Trophoblast cell (in vitro differentiated cells and primary cell): ENCODE results near the gene RIN2.

Experiments
- DNase-seq, 2 donors: peaks; one replicate each; pipeline ENCODE4 v3.0.0-alpha.2; 2016
- H2AFZ ChIP-seq: 2 replicates; pipeline ENCODE4 v1.6.1; 2013; ENCODE audit warnings: low read length, moderate library complexity, mild to moderate bottlenecking; ENCODE audit not compliant: insufficient read depth, poor library complexity
- H2AK5ac ChIP-seq: 2 replicates; pipeline ENCODE4 v1.6.1; 2013; ENCODE audit warnings: mild to moderate bottlenecking, low read length
- H2BK120ac ChIP-seq: 2 replicates; pipeline ENCODE4 v1.6.1; 2013; ENCODE audit warnings: low read length, mild to moderate bottlenecking, moderate library complexity; ENCODE audit not compliant: insufficient read depth, poor library complexity
- H2BK12ac ChIP-seq: 2 replicates; pipeline ENCODE4 v1.6.1; 2013; ENCODE audit warnings: mild to moderate bottlenecking, low read length, moderate library complexity
- H2BK5ac ChIP-seq: 2 replicates; pipeline ENCODE4 v1.6.1; 2013; ENCODE audit warnings: low read length, low read depth, moderate library complexity, mild to moderate bottlenecking; ENCODE audit not compliant: poor library complexity
- H3K14ac ChIP-seq: 2 replicates; pipeline ENCODE4 v1.6.1; 2013; ENCODE audit warnings: mild to moderate bottlenecking, low read length
- H3K18ac ChIP-seq: 2 replicates; pipeline ENCODE4 v1.6.1; 2013; ENCODE audit warnings: mild to moderate bottlenecking, low read length
- H3K23ac ChIP-seq: 2 replicates; pipeline ENCODE4 v1.6.1; 2013; ENCODE audit warnings: low read length
- H3K27ac ChIP-seq: 2 replicates; pipeline ENCODE4 v1.5.1; 2013; ENCODE audit warnings: low read depth, mild to moderate bottlenecking, inconsistent platforms, low read length, moderate library complexity
- H3K27me3 ChIP-seq: 2 replicates; pipeline ENCODE4 v1.6.1; 2013; ENCODE audit warnings: inconsistent platforms, mild to moderate bottlenecking, low read length, moderate library complexity; ENCODE audit not compliant: insufficient read depth
- H3K36me3 ChIP-seq, 2 experiments: 1 replicate in 1 of 2; 2 replicates in 1 of 2; pipeline ENCODE4 v1.6.1; 2013; ENCODE audit warnings: low read length in 2 of 2, mild to moderate bottlenecking in 2 of 2, moderate library complexity in 1 of 2; ENCODE audit not compliant: insufficient read depth in 2 of 2, control insufficient read depth in 1 of 2
- H3K4ac ChIP-seq: 2 replicates; pipeline ENCODE4 v1.6.1; 2013; ENCODE audit warnings: low read depth, mild to moderate bottlenecking, low read length, moderate library complexity
- H3K4me1 ChIP-seq, 2 experiments: 1 replicate in 1 of 2; 2 replicates in 1 of 2; pipeline ENCODE4 v1.6.1; 2013; ENCODE audit warnings: low read length in 2 of 2, mild to moderate bottlenecking in 2 of 2, moderate library complexity in 1 of 2; ENCODE audit not compliant: insufficient read depth in 2 of 2, control insufficient read depth in 1 of 2
- H3K4me2 ChIP-seq: 2 replicates; pipeline ENCODE4 v1.6.1; 2013; ENCODE audit warnings: inconsistent platforms, mild to moderate bottlenecking, low read length, moderate library complexity
- H3K4me3 ChIP-seq: 2 replicates; pipeline ENCODE4 v1.5.1; 2013; ENCODE audit warnings: mild to moderate bottlenecking, low read depth, low read length, inconsistent platforms
- H3K79me1 ChIP-seq: one replicate; pipeline ENCODE4 v1.6.1; 2013; ENCODE audit warnings: low read length
- H3K79me2 ChIP-seq: 2 replicates; pipeline ENCODE4 v1.6.1; 2013; ENCODE audit warnings: low read length, mild to moderate bottlenecking; ENCODE audit not compliant: control insufficient read depth, insufficient read depth, poor library complexity
- H3K9ac ChIP-seq: 2 replicates; pipeline ENCODE4 v1.6.1; 2013; ENCODE audit warnings: mild to moderate bottlenecking, low read length
- H3K9me3 ChIP-seq: 2 replicates; pipeline ENCODE4 v1.6.1; 2013; ENCODE audit warnings: low read depth, mild to moderate bottlenecking, control low read depth, inconsistent platforms, low read length; ENCODE audit not compliant: insufficient read depth
- H4K12ac ChIP-seq: 2 replicates; pipeline ENCODE4 v1.6.1; 2013; ENCODE audit warnings: low read depth, mild to moderate bottlenecking, low read length, moderate library complexity
- H4K8ac ChIP-seq: 2 replicates; pipeline ENCODE4 v1.6.1; 2013; ENCODE audit warnings: low read depth, mild to moderate bottlenecking, low read length, moderate library complexity
- H4K91ac ChIP-seq: one replicate; pipeline ENCODE4 v1.6.1; 2013; ENCODE audit warnings: low read depth, mild to moderate bottlenecking, low read length, moderate library complexity
- WGBS: extraction: QIAGEN DNeasy Blood & Tissue Kit; methylation state at CpG from one replicate; pipeline ENCODE4 v1.1.7; 2013; ENCODE audit warnings: missing lambda C conversion rate; ENCODE audit not compliant: insufficient read length, insufficient coverage; ENCODE audit errors: extremely low coverage; 5-methylcytosine and 5-hydroxymethylcytosine counted together

RIN2 gene

DNA sequence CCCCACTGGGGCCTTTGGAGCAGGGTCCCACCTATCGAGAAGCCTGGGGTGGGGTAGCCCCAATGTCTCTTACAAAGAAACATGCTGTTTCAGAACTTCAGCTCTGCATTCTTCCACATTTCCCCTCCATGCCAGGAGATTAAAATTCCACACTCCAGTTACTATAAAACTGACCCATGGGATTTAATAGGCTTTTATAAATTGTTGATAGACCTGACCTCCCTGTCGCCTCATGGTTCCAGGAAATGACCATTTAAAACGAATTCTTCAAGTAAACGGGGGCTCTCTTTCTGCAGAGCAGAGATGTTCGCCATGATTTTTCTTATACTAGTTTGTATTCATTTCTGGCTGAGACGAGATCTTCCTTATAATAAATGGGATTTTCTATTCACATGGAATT, 19.3 kb downstream of the RIN2 start:
- WGBS: no CpG with 5 or more reads among the region's 6 CpGs
- H3K9me3 ChIP-seq: no peaks in the 10 kb centered on the region

GRCh38 chr20:19777981-19778380, 19.9 kb downstream of the RIN2 start:
- no peaks in the 10 kb centered on the region for H3K9me3 ChIP-seq
- no peak overlapping the region for H3K9ac ChIP-seq
- no peak overlapping the region for H3K27ac ChIP-seq
- no peak overlapping the region for H3K4me2 ChIP-seq
- H4K91ac ChIP-seq: no peak overlapping the region
- H3K36me3 ChIP-seq: no peaks in the 10 kb centered on the region
- H4K12ac ChIP-seq: no peak overlapping the region
- no peak overlapping the region for H2BK5ac ChIP-seq
- H2AK5ac ChIP-seq: no peak overlapping the region
- no peak overlapping the region for H2BK12ac ChIP-seq
- no peak overlapping the region for H3K23ac ChIP-seq
- H3K18ac ChIP-seq: no peak overlapping the region
- H2BK120ac ChIP-seq: no peak overlapping the region
- no CpG with 5 or more reads among the region's 3 CpGs for WGBS
- H3K4ac ChIP-seq: no peak overlapping the region
- H3K14ac ChIP-seq: no peak overlapping the region
- peaks cover 19% of the 10 kb centered on the region for H3K79me1 ChIP-seq
- no peak overlapping the region for H4K8ac ChIP-seq
- H2AFZ ChIP-seq: no peak overlapping the region
- H3K79me2 ChIP-seq: peaks cover 3% of the 10 kb centered on the region
- H3K4me1 ChIP-seq: peaks cover 16 to 31% of the 10 kb centered on the region in 2 experiments
- H3K27me3 ChIP-seq: no peaks in the 10 kb centered on the region
- no peak for DNase-seq
- no peak overlapping the region for H3K4me3 ChIP-seq

More for the DNA sequence above, 19.3 kb downstream of the RIN2 start:
- Histone ChIP-seq H3K4me1 (peaks cover 16 to 27% of the 10 kb centered on the region in 2 experiments), H2BK5ac (no peak overlapping the region), H3K4me2 (no peak overlapping the region), H4K91ac (peak overlapping the region; percentile 2), H2BK12ac (peak overlapping the region; percentile 75), H3K18ac (no peak overlapping the region), H3K27me3 (no peaks in the 10 kb centered on the region), H3K23ac (no peak overlapping the region), H2AFZ (no peak overlapping the region), H3K27ac (no peak overlapping the region), H4K8ac (peak overlapping the region; percentile 66), H3K79me2 (peaks cover 3% of the 10 kb centered on the region), H4K12ac (no peak overlapping the region), H3K4ac (peak overlapping the region; percentile 24), H3K14ac (no peak overlapping the region), H2BK120ac (peak overlapping the region; percentile 72), H3K36me3 (no peaks in the 10 kb centered on the region), H3K4me3 (no peak overlapping the region), H3K9ac (no peak overlapping the region), H3K79me1 (peaks cover 19% of the 10 kb centered on the region), H2AK5ac (no peak overlapping the region)
- no peak for DNase-seq

DNA sequence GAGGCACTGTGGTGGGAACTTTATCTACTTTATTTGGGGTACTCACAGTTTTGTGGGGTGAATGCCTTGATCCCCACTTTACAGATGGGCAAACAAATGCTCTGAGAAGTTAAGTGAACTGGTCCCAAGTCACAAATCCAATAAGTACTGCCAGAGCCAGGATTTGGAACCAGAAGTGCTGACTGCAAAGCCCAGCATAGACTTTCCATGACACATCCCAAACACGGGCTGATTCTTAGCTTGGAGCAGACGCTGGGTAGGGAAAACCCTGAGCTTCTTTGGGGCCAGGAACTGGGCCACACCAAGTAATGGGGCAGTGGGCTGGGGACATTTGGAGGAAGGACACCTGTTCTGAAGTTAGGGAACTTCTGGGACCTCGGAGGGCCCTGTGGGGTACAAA, 20.3 kb downstream of the RIN2 start:
- H4K12ac ChIP-seq: no peak overlapping the region
- H3K27me3 ChIP-seq: no peaks in the 10 kb centered on the region
- no peak overlapping the region for H3K4me2 ChIP-seq
- H3K23ac ChIP-seq: no peak overlapping the region
- H3K4ac ChIP-seq: peak overlapping the region; percentile 42
- no peaks in the 10 kb centered on the region for H3K36me3 ChIP-seq
- H3K14ac ChIP-seq: peak overlapping the region; percentile 4
- no peaks in the 10 kb centered on the region for H3K9me3 ChIP-seq
- peak overlapping the region; percentile 80 for H2BK12ac ChIP-seq
- H4K91ac ChIP-seq: peak overlapping the region; percentile 72
- H3K9ac ChIP-seq: no peak overlapping the region
- WGBS: no CpG with 5 or more reads among the region's 3 CpGs
- peaks cover 22% of the 10 kb centered on the region for H3K79me1 ChIP-seq
- no peak overlapping the region for H2BK5ac ChIP-seq
- no peak overlapping the region for H3K27ac ChIP-seq
- DNase-seq: no peak
- H3K4me3 ChIP-seq: no peak overlapping the region
- H2BK120ac ChIP-seq: no peak overlapping the region
- peaks cover 5% of the 10 kb centered on the region for H3K79me2 ChIP-seq
- H2AFZ ChIP-seq: no peak overlapping the region
- peak overlapping the region; percentile 13 for H4K8ac ChIP-seq
- peak overlapping the region; percentile 38 for H3K18ac ChIP-seq
- peak overlapping the region; percentile 86 for H2AK5ac ChIP-seq
- peaks cover 19 to 32% of the 10 kb centered on the region in 2 experiments for H3K4me1 ChIP-seq

GRCh38 chr20:19779634-19780033, 21.6 kb downstream of the RIN2 start:
- Histone ChIP-seq H3K27me3 (no peaks in the 10 kb centered on the region), H3K18ac (no peak overlapping the region), H3K4me1 (peaks cover 22 to 34% of the 10 kb centered on the region in 2 experiments), H4K12ac (no peak overlapping the region), H3K23ac (no peak overlapping the region), H3K27ac (no peak overlapping the region), H2BK12ac (no peak overlapping the region), H4K91ac (no peak overlapping the region), H3K79me1 (peaks cover 26% of the 10 kb centered on the region), H2BK120ac (no peak overlapping the region), H3K4me3 (no peak overlapping the region), H3K36me3 (no peaks in the 10 kb centered on the region), H4K8ac (no peak overlapping the region), H3K4ac (no peak overlapping the region), H3K79me2 (peaks cover 6% of the 10 kb centered on the region), H3K14ac (no peak overlapping the region), H2BK5ac (no peak overlapping the region), H3K4me2 (no peak overlapping the region), H3K9ac (no peak overlapping the region), H2AK5ac (no peak overlapping the region), H3K9me3 (no peaks in the 10 kb centered on the region), H2AFZ (no peak overlapping the region)
- no CpG with 5 or more reads among the region's 5 CpGs for WGBS
- DNase-seq: no peak
